Vagina (tissue), 2 donors: ENCODE data around the gene IFT57.

Experiments
- CTCF ChIP-seq, 3 experiments: fragments of 450-650 bp in 2 of 3; fragments of 200-600 bp in 1 of 3; sonication (generic) in 1 of 3; IDR thresholded peaks; one replicate each; pipeline ENCODE4 v1.5.1; 2017 to 2019; ENCODE audit warnings: antibody characterized with exemption in 3 of 3, mild to moderate bottlenecking in 2 of 3, moderate library complexity in 2 of 3
- POLR2A ChIP-seq, 2 donors: fragments of 450-650 bp; IDR thresholded peaks; one replicate each; pipeline ENCODE4 v1.6.1; 2017; ENCODE audit warnings: antibody characterized with exemption in 2 of 2, mild to moderate bottlenecking in 2 of 2, moderate library complexity in 2 of 2
- POLR2AphosphoS5 ChIP-seq, 2 donors: sonication (generic); formaldehyde crosslinking; IDR thresholded peaks; one replicate each; pipeline ENCODE4 v1.9.0; 2017; ENCODE audit warnings: antibody characterized with exemption in 2 of 2, mild to moderate bottlenecking in 2 of 2, low read depth in 1 of 2; ENCODE audit not compliant: insufficient read depth in 1 of 2

DNA sequence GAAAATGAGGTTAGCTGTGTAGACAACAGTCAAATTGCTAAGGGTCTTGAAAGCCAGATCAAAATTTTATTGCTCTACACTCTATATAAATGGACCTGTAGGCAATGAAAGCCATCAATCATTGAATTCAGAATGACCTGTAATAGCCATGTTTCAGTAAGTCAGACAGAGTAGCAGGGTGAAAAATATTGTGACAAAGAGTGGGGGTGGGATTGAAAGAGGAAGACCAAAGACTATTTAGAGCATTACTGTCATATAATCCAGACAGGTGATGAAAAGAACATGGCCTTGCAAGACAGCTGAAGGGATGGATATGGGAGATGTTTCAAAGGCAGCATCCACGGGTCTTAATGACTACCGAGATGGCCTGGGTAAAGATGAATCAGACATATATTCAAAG, 22.2 kb downstream of the IFT57 start:
- no peak for TF ChIP-seq POLR2AphosphoS5 (IDR thresholded peaks at IDR 0.05; ENCODE audit: insufficient read depth in 1 of 2, low read depth in 1 of 2)
- TF ChIP-seq CTCF (IDR thresholded peaks at IDR 0.05), result no peak
- TF ChIP-seq POLR2A (IDR thresholded peaks at IDR 0.05), result no peak
